Hepatocyte (in vitro differentiated cells): ENCODE results near the gene SYNRG. TPM values are rescaled to one million over a fixed set of nuclear protein-coding genes. Genes with fewer than 3 reads are reported as not detected.

Experiments
- DNase-seq: peaks from one replicate; pipeline ENCODE4 v3.0.0-alpha.2; 2016; ENCODE audit warnings: low spot score
- H2AFZ ChIP-seq: fragments of 200-600 bp; sonication (generic); 2 replicates; pipeline ENCODE4 v1.6.0; 2016; ENCODE audit warnings: antibody characterized with exemption, mild to moderate bottlenecking
- H3K27ac ChIP-seq: fragments of 200-600 bp; sonication (generic); 2 replicates; pipeline ENCODE4 v1.5.1; 2016; ENCODE audit warnings: mild to moderate bottlenecking
- H3K27me3 ChIP-seq: fragments of 200-600 bp; sonication (generic); 2 replicates; pipeline ENCODE4 v1.6.1; 2016
- H3K36me3 ChIP-seq: fragments of 200-600 bp; sonication (generic); replicated peaks from 2 replicates; pipeline ENCODE4 v1.5.1; 2016; ENCODE audit warnings: low read depth; ENCODE audit not compliant: insufficient read depth
- H3K4me1 ChIP-seq: fragments of 200-600 bp; sonication (generic); 2 replicates; pipeline ENCODE4 v1.5.1; 2016; ENCODE audit warnings: mild to moderate bottlenecking, moderate library complexity; ENCODE audit not compliant: insufficient read depth
- H3K4me2 ChIP-seq: fragments of 200-600 bp; sonication (generic); 2 replicates; pipeline ENCODE4 v1.6.0; 2016
- H3K4me3 ChIP-seq: fragments of 200-600 bp; sonication (generic); 2 replicates; pipeline ENCODE4 v1.5.1; 2016; ENCODE audit warnings: mild to moderate bottlenecking
- H3K79me2 ChIP-seq: fragments of 200-600 bp; sonication (generic); 2 replicates; pipeline ENCODE4 v1.6.0; 2017; ENCODE audit warnings: mild to moderate bottlenecking
- H3K9me2 ChIP-seq: fragments of 200-600 bp; sonication (generic); replicated peaks from 2 replicates; pipeline ENCODE4 v1.6.0; 2017; ENCODE audit warnings: mild to moderate bottlenecking; ENCODE audit not compliant: insufficient read depth
- H3K9me3 ChIP-seq: fragments of 200-600 bp; sonication (generic); 2 replicates; pipeline ENCODE4 v1.5.1; 2016; ENCODE audit warnings: low read depth, mild to moderate bottlenecking
- H4K20me1 ChIP-seq: fragments of 200-600 bp; sonication (generic); 2 replicates; pipeline ENCODE4 v1.6.0; 2016; ENCODE audit warnings: mild to moderate bottlenecking; ENCODE audit not compliant: insufficient read depth, poor library complexity, severe bottlenecking
- EZH2 ChIP-seq: fragments of 200-600 bp; sonication (generic); IDR thresholded peaks from 2 replicates; pipeline ENCODE4 v1.6.1; 2016; ENCODE audit warnings: antibody characterized with exemption, mild to moderate bottlenecking, borderline replicate concordance
- EZH2phosphoT487 ChIP-seq: fragments of 200-600 bp; sonication (generic); IDR thresholded peaks from one replicate; pipeline ENCODE4 v1.6.1; 2018; ENCODE audit warnings: antibody characterized with exemption, mild to moderate bottlenecking, low read depth, moderate library complexity; ENCODE audit not compliant: unreplicated experiment, severe bottlenecking
- WGBS: methylation state at CpG from one replicate; pipeline ENCODE4 v1.1.6; 2016; ENCODE audit warnings: low lambda C conversion rate; ENCODE audit errors: missing lambda C conversion rate; 5-methylcytosine and 5-hydroxymethylcytosine counted together
- polyA plus RNA-seq: library from polyadenylated mRNA; unstranded; fragments of >200 nt; fragmentation: Nextera tagmentation; extraction: Ambion mirVana; gene quantifications from 2 replicates; pipeline ENCODE4 v1.2.1, GENCODE V29; 2016
- total RNA-seq: library from RNA; depleted of rRNA; stranded (reverse); fragments of >200 nt; gene quantifications from 2 replicates; pipeline ENCODE4 v1.2.3, GENCODE V29; 2014
- TF ChIP-seq, protein P1 (sequence below): fragments of 200-600 bp; sonication (generic); IDR thresholded peaks from 2 replicates; pipeline ENCODE4 v1.5.1; 2016; ENCODE audit warnings: antibody characterized with exemption, mild to moderate bottlenecking; ENCODE audit not compliant: poor library complexity

SYNRG gene
- total and polyA plus RNA-seq, 2 experiments from 2014 or later, result 20.7 to 21.6 TPM

DNA sequence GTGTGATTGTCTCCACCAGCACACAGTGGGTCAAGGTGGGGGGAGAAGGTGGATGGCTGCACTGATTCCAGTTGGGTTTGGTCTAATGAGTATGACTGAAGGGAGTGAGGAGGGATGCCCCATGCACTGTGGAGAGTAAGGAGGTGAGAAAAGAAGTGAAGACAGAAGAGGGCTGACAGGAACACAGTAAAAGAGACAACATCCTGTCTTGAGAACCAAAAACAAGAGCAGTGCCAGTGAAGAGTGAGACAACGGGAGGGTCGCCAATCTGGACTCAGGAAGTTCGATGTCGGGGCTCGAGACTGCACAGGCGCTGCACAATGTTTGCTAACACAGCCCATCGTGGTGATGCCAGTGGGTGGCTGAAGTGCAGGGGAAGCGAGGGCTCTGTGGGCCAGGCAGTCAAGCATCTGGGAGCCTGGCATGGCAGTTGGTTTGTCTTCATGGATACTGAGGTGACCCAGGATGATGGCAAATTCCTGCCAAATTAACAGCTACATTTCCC is 85.5 kb downstream of the SYNRG start:
- H3K79me2 ChIP-seq, result no peaks in the 10 kb centered on the region
- no peak overlapping the region for H3K4me2 ChIP-seq
- DNase-seq, result no peak
- no peak overlapping the region for H2AFZ ChIP-seq
- no peaks in the 10 kb centered on the region for H3K4me1 ChIP-seq
- 94% methylated on average over 8 of the region's 8 CpGs for WGBS
- no peak for TF ChIP-seq EZH2
- TF ChIP-seq EZH2phosphoT487, result no peak
- no peak overlapping the region for H3K27ac ChIP-seq
- H4K20me1 ChIP-seq, result no peaks in the 10 kb centered on the region
- H3K9me2 ChIP-seq, result no peaks in the 10 kb centered on the region
- H3K4me3 ChIP-seq, result no peak overlapping the region
- no peaks in the 10 kb centered on the region for H3K9me3 ChIP-seq
- H3K27me3 ChIP-seq, result no peaks in the 10 kb centered on the region
- H3K36me3 ChIP-seq, result no peaks in the 10 kb centered on the region

DNA sequence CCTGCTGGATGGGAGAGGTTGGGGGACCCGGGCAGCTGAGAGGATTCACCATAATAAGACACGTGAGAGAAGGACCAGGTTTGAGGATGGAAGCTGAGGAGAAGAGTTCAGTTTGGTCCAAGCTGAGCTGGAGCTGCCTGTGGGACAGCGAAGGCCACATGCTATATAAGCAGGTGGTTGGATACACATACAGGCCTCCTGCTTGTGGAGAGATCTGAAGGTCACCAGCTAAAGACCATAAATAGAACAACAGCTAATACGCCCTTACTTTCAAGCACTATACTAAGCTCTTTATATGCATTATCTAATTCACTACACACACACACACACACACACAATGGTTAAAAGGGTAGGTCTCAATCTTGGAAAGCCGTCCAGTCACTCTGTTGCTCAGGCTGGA is 87.4 kb downstream of the SYNRG start:
- Histone ChIP-seq H3K9me3 (no peaks in the 10 kb centered on the region), H3K36me3 (no peaks in the 10 kb centered on the region), H3K79me2 (no peaks in the 10 kb centered on the region), H2AFZ (no peak overlapping the region), H3K9me2 (no peaks in the 10 kb centered on the region), H3K27me3 (no peaks in the 10 kb centered on the region), H3K4me2 (no peak overlapping the region), H3K4me1 (no peaks in the 10 kb centered on the region), H4K20me1 (no peaks in the 10 kb centered on the region), H3K27ac (no peak overlapping the region), H3K4me3 (no peak overlapping the region)
- TF ChIP-seq, protein P1, sequence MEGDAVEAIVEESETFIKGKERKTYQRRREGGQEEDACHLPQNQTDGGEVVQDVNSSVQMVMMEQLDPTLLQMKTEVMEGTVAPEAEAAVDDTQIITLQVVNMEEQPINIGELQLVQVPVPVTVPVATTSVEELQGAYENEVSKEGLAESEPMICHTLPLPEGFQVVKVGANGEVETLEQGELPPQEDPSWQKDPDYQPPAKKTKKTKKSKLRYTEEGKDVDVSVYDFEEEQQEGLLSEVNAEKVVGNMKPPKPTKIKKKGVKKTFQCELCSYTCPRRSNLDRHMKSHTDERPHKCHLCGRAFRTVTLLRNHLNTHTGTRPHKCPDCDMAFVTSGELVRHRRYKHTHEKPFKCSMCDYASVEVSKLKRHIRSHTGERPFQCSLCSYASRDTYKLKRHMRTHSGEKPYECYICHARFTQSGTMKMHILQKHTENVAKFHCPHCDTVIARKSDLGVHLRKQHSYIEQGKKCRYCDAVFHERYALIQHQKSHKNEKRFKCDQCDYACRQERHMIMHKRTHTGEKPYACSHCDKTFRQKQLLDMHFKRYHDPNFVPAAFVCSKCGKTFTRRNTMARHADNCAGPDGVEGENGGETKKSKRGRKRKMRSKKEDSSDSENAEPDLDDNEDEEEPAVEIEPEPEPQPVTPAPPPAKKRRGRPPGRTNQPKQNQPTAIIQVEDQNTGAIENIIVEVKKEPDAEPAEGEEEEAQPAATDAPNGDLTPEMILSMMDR, result no peak
- TF ChIP-seq EZH2, result no peak
- TF ChIP-seq EZH2phosphoT487, result no peak
- DNase-seq, result no peak
- WGBS, result 96% methylated on average over 5 of the region's 5 CpGs

DNA sequence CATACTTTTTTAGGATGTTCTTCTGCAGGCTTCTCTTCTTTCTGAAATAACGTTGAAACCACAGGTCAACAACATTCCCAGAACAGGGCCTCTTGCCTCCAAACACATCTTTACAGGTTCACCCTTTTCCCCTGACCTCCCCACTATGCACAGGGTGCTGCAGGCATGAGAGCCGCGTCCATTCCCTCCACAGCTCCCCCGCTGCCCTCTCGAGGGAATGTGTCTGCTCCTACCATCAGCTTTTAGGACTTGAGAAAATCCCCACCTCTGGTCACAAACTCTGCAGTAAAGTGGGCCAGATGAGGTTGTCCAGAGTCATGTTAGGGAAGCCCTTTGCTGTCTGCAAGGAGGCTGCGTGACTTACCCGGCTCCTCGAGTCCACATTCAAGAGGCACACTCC is 89.0 kb downstream of the SYNRG start:
- Histone ChIP-seq H3K4me2 (no peak overlapping the region), H3K4me3 (no peak overlapping the region), H3K27me3 (no peaks in the 10 kb centered on the region), H3K9me2 (no peaks in the 10 kb centered on the region), H3K79me2 (no peaks in the 10 kb centered on the region), H3K4me1 (no peaks in the 10 kb centered on the region), H4K20me1 (no peaks in the 10 kb centered on the region), H3K27ac (no peak overlapping the region), H3K9me3 (no peaks in the 10 kb centered on the region), H2AFZ (no peak overlapping the region), H3K36me3 (no peaks in the 10 kb centered on the region)
- TF ChIP-seq EZH2, result no peak
- TF ChIP-seq EZH2phosphoT487, result no peak
- TF ChIP-seq, protein P1, result no peak
- DNase-seq, result no peak
- 77% methylated on average over 8 of the region's 8 CpGs for WGBS

DNA sequence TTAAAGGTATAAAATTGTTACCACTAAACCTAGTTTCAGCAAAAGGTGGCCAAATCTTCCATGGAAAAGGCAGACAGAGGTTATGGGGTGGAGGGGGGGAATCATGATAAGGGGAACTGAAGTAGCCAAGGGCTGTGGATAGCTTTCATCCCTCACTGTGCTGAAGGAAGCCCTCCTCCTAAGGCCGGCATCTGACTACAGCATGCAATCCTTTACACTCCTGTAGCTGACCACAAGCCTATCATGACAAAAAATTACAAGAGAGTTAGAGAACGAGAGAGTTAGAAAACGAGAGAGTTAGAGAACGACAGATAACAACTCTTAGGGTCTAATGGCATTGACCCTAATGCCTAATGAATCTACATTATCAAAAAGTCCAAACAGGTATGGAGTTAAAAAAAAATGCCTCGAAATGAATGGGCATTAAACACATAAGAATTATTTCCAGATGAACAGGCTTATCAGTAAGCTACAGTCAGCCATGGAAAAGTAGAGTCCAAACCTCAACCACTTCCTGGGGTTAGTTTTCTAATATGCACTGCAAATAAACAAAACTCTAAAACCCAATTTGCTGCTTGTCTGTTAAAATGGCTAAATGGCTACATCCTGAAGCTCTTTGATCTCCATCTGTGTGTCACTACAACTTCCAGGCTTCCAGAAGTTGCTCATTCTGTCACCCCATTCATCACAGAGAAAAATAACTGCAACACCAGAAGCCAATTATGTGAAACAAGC is 89.8 kb downstream of the SYNRG start:
- no peaks in the 10 kb centered on the region for H3K79me2 ChIP-seq
- no peak overlapping the region for H3K27ac ChIP-seq
- no peaks in the 10 kb centered on the region for H3K36me3 ChIP-seq

More for the DNA sequence above, 89.8 kb downstream of the SYNRG start:
- Histone ChIP-seq H3K27me3 (no peaks in the 10 kb centered on the region), H4K20me1 (no peaks in the 10 kb centered on the region), H2AFZ (no peak overlapping the region), H3K4me1 (no peaks in the 10 kb centered on the region), H3K9me3 (no peaks in the 10 kb centered on the region), H3K4me3 (no peak overlapping the region), H3K4me2 (no peak overlapping the region), H3K9me2 (no peaks in the 10 kb centered on the region)
- TF ChIP-seq, protein P1, result no peak
- no peak for TF ChIP-seq EZH2phosphoT487
- TF ChIP-seq EZH2, result no peak
- no peak for DNase-seq
- 70% methylated on average over 5 of the region's 5 CpGs for WGBS
